GM12865 (cell line): Measurements from ENCODE around the gene CNTNAP4.

ENCODE experiments used
- DNase-seq: peaks from one replicate; pipeline ENCODE4 v3.0.0; 2010; ENCODE audit warnings: low read depth
- H3K4me3 ChIP-seq: 2 replicates; pipeline ENCODE4 v1.5.1; 2011; ENCODE audit warnings: mild to moderate bottlenecking, low read depth, low read length, control low read depth
- TF ChIP-seq, protein P1 (sequence below): IDR thresholded peaks from 2 replicates; pipeline ENCODE4 v1.5.1; 2011; ENCODE audit warnings: low read length, control low read depth, low read depth, inconsistent platforms; ENCODE audit not compliant: insufficient read depth; ENCODE audit errors: missing control alignments

The CNTNAP4 gene

DNA sequence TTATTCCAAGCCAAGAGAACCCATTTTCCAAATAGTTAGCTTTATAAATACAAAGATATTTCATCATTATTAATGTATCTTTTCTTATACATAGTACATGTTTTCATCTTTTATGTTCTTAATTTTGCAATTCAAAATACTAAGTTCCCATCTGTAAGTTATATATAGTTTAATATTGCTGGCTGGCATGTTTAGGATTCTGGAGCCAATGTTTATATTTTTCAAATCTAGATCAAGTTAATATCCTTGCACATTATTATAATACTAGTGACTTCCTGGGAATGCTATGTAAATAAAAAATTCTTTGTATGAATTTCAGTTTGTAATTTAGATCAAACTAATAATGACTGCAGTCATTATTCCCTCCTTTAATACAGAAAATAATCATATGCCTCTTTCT, 189.7 kb downstream of the CNTNAP4 start:
- DNase-seq = no peak
- H3K4me3 ChIP-seq = no peak overlapping the region
- TF ChIP-seq, protein P1, sequence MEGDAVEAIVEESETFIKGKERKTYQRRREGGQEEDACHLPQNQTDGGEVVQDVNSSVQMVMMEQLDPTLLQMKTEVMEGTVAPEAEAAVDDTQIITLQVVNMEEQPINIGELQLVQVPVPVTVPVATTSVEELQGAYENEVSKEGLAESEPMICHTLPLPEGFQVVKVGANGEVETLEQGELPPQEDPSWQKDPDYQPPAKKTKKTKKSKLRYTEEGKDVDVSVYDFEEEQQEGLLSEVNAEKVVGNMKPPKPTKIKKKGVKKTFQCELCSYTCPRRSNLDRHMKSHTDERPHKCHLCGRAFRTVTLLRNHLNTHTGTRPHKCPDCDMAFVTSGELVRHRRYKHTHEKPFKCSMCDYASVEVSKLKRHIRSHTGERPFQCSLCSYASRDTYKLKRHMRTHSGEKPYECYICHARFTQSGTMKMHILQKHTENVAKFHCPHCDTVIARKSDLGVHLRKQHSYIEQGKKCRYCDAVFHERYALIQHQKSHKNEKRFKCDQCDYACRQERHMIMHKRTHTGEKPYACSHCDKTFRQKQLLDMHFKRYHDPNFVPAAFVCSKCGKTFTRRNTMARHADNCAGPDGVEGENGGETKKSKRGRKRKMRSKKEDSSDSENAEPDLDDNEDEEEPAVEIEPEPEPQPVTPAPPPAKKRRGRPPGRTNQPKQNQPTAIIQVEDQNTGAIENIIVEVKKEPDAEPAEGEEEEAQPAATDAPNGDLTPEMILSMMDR = no peak

GRCh38 chr16:76474048-76474447, 196.8 kb downstream of the CNTNAP4 start:
- TF ChIP-seq, protein P1 = no peak
- no peak for DNase-seq
- H3K4me3 ChIP-seq = no peak overlapping the region

- DNase-seq = no peak
- TF ChIP-seq, protein P1 = no peak
- H3K4me3 ChIP-seq = no peak overlapping the region
These were observed 200.9 kb downstream of the CNTNAP4 start for GRCh38 chr16:76478105-76478504.

DNA sequence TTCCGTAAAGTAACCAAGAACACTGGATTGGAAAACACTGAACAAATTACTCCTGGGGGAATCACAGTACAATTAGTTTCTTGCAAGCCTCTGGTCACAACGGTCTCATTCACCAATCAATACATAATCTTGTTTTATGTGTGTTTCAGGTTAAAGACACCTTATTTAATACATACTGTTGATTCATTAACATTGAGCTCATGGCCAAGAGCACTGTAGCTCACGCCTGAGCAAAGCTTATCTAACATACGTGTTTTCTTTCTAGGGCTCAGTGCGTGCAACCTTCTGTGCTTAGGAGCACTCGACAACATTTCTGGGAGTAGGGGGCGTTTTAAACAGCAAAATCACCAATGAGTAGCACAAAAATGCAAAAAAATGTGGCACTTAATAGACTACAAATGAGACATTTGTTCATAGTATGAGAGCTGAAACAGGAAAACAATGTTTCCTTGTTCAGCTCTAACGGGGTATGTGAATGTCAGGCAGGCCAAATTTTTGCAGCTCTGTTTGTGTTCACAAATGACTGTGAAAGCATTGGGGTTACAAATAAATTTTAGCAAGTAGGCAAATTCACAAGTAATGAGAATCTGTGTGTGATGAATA, 206.2 kb downstream of the CNTNAP4 start:
- TF ChIP-seq, protein P1 = no peak
- no peak for DNase-seq
- H3K4me3 ChIP-seq = no peak overlapping the region

DNA sequence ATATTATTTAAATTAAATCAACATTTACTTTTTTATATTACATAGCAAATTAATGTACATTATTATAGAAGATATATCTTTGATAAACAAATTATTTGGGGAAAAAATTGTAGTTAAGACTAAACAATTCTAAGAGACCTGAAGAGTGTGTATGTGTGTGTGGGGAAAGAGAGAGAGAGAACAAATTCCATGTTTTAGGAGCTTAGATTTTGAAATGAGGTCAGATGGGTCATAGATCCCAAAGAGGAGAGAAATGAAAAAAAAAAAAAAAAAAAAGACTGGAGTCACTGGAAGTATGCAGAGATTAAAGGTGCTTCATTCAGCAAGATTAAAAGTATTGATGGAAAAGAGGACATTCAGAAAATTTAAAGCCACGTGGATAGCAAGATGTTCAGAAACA, 206.8 kb downstream of the CNTNAP4 start:
- no peak overlapping the region for H3K4me3 ChIP-seq
- TF ChIP-seq, protein P1 = no peak
- DNase-seq = no peak

DNA sequence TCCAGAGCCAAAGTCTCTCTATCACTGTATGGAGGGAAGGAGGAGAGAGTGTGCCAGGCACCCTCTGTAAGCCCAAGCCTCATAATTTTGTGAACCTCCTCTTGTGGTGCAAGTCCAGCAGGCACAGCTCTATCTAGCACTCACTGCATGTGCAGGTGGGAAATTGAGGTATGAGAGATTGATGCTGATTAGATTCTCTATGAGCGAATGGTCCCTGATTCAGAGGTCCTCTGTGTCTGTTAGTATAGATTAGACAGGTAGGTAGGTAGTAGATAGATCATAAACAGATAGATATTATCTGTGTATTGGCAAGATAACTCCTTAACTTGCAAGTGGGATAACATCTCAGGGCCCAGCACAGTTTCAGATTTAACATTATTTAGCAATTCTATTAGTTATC, 209.5 kb downstream of the CNTNAP4 start:
- no peak overlapping the region for H3K4me3 ChIP-seq
- TF ChIP-seq, protein P1 = no peak
- no peak for DNase-seq

DNA sequence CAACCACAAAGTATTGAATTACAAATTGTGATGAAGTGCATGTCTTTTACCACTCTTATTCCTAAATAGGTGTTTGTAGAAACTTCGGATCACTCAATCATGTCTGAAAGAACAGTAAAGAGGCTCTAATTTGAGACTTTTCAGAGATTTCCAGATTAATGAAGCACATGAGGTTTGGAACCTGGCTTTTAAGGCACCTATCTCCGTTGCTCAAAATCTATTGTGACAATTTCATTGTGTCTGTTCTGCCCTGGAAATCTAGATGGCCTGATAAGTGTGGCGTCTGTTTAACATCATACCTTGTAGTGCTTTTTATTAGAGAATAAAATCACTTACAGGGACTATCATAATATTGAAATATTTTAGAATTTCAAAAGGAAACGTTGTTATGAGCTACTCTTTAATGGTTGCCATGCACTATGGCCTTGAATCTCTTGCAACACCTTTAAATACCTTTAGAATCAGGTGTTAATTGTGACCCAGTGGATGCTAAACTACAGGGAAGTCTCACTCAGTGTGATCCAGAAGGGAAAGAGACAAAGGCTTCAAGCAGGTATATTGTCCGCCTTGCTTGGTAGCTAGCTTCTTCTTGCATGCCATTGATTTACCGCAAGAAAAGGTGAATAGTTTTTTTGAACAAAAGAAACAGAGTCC, 210.3 kb downstream of the CNTNAP4 start:
- TF ChIP-seq, protein P1 = no peak
- H3K4me3 ChIP-seq = no peak overlapping the region
- no peak for DNase-seq
